CD4-positive, CD25-positive, alpha-beta regulatory T cell (primary cell): Measurements from ENCODE around the gene ADAMTSL3. TPM values are rescaled to one million over a fixed set of nuclear protein-coding genes. Genes with fewer than 3 reads are reported as not detected.
A peak's percentile ranks its signal among the peaks of the same experiment; 100 is the strongest.
"Not testable (repeated sequence)": the region's sequence is repeated elsewhere in the genome, so short reads cannot be mapped to it uniquely, and the experiment has no call there.

Experiments
- ATAC-seq, 2 donors: fragments of 150-1000 bp; cut with Tn5 transposase; one replicate each; pipeline ENCODE4 v1.10.0; 2021; ENCODE audit warnings: low read depth in 2 of 2, moderate number of reproducible peaks in 2 of 2, moderate library complexity in 1 of 2
- DNase-seq, 3 donors: peaks; one replicate each; pipeline versions ENCODE4 v3.0.0 to v3.0.0-alpha.2; 2012 to 2022; ENCODE audit warnings: mixed read lengths in 1 of 3
- H3K27ac ChIP-seq: one replicate; pipeline ENCODE4 v1.7.0; 2013; ENCODE audit warnings: mild to moderate bottlenecking, low read length; ENCODE audit not compliant: insufficient read depth, poor library complexity, severe bottlenecking
- H3K27me3 ChIP-seq: one replicate; pipeline ENCODE4 v1.7.0; 2013; ENCODE audit warnings: low read length; ENCODE audit not compliant: control insufficient read depth, insufficient read depth
- H3K36me3 ChIP-seq: one replicate; pipeline ENCODE4 v1.7.0; 2013; ENCODE audit warnings: mild to moderate bottlenecking, low read length, moderate library complexity; ENCODE audit not compliant: control insufficient read depth, insufficient read depth
- H3K4me1 ChIP-seq: 2 replicates; pipeline ENCODE4 v1.7.0; 2013; ENCODE audit warnings: mild to moderate bottlenecking, low read length; ENCODE audit not compliant: insufficient read depth, control insufficient read depth, poor library complexity, severe bottlenecking
- H3K4me3 ChIP-seq: one replicate; pipeline ENCODE4 v1.7.0; 2013; ENCODE audit warnings: low read depth, mild to moderate bottlenecking, low read length, moderate library complexity
- H3K9me3 ChIP-seq, 2 experiments: 1 replicate in 1 of 2; 2 replicates in 1 of 2; pipeline ENCODE4 v1.7.0; 2013; ENCODE audit warnings: low read length in 2 of 2, mild to moderate bottlenecking in 1 of 2, moderate library complexity in 1 of 2; ENCODE audit not compliant: control insufficient read depth in 2 of 2
- H3K27ac Mint-ChIP-seq, 3 donors: one replicate each; pipeline ENCODE4 v1.8.0; 2020 to 2022; ENCODE audit warnings: mild to moderate bottlenecking in 3 of 3, mixed read lengths in 3 of 3, moderate library complexity in 2 of 3
- H3K27me3 Mint-ChIP-seq: one replicate; pipeline ENCODE4 v1.8.0; 2022; ENCODE audit warnings: mild to moderate bottlenecking, mixed read lengths
- H3K36me3 Mint-ChIP-seq: one replicate; pipeline ENCODE4 v1.8.0; 2020; ENCODE audit warnings: mixed read lengths
- H3K4me1 Mint-ChIP-seq, 4 donors: one replicate each; pipeline ENCODE4 v1.8.0; 2020 to 2022; ENCODE audit warnings: mixed read lengths in 4 of 4, mild to moderate bottlenecking in 1 of 4
- H3K4me3 Mint-ChIP-seq, 4 donors: one replicate each; pipeline ENCODE4 v1.8.0; 2020 to 2022; ENCODE audit warnings: mild to moderate bottlenecking in 4 of 4, mixed read lengths in 4 of 4, moderate library complexity in 3 of 4
- H3K9me3 Mint-ChIP-seq, 7 donors: one replicate each; pipeline ENCODE4 v1.8.0; 2020 to 2022; ENCODE audit warnings: mixed read lengths in 7 of 7, mild to moderate bottlenecking in 3 of 7, moderate library complexity in 2 of 7
- polyA plus RNA-seq, 4 donors: library from polyadenylated mRNA; unstranded; fragments of 300-500 nt; fragmentation: Illumina TruSeq; gene quantifications; one replicate each; pipeline ENCODE4 v1.2.3, GENCODE V29; 2021
- total RNA-seq: library from RNA; stranded (reverse); gene quantifications from one replicate; pipeline ENCODE4 v1.2.3, GENCODE V29; 2022

The ADAMTSL3 gene
- total and polyA plus RNA-seq, 5 donors from 2014 or later, result not detected

- no peaks in the 10 kb centered on the region for H3K9me3 ChIP-seq
- no peaks in the 10 kb centered on the region for H3K4me1 ChIP-seq
- Mint-ChIP-seq H3K4me3 (no peak overlapping the region), H3K27ac (no peak overlapping the region), H3K27me3 (peaks cover 5% of the 10 kb centered on the region), H3K4me1 (no peaks in the 10 kb centered on the region), H3K36me3 (no peaks in the 10 kb centered on the region), H3K9me3 (peaks cover 0 to 4% (median 2%) of the 10 kb centered on the region in 7 donors)
- DNase-seq (no peak), ATAC-seq (no peak)
- peaks cover 3% of the 10 kb centered on the region for H3K27me3 ChIP-seq
- no peak overlapping the region for H3K4me3 ChIP-seq
- H3K36me3 ChIP-seq, result no peaks in the 10 kb centered on the region
- no peak overlapping the region for H3K27ac ChIP-seq
Measured at GRCh38 chr15:83959477-83959876, 305.6 kb downstream of the ADAMTSL3 start.

GRCh38 chr15:83960192-83960829 lies 306.4 kb downstream of the ADAMTSL3 start:
- H3K4me1 Mint-ChIP-seq, result no peaks in the 10 kb centered on the region
- no peak for DNase-seq

GRCh38 chr15:83961311-83961710 lies 307.4 kb downstream of the ADAMTSL3 start:
- no peak overlapping the region for H3K4me3 ChIP-seq
- H3K9me3 ChIP-seq, result no peaks in the 10 kb centered on the region
- peaks cover 3% of the 10 kb centered on the region for H3K27me3 ChIP-seq
- peaks cover 0 to 7% (median 3%) of the 10 kb centered on the region in 7 donors for H3K9me3 Mint-ChIP-seq
- H3K4me3 Mint-ChIP-seq, result no peak overlapping the region
- no peaks in the 10 kb centered on the region for H3K4me1 Mint-ChIP-seq
- ATAC-seq (no peak), DNase-seq (no peak)
- H3K36me3 ChIP-seq, result no peaks in the 10 kb centered on the region
- no peaks in the 10 kb centered on the region for H3K36me3 Mint-ChIP-seq
- no peak overlapping the region for H3K27ac Mint-ChIP-seq
- no peak overlapping the region for H3K27ac ChIP-seq
- H3K4me1 ChIP-seq, result no peaks in the 10 kb centered on the region
- H3K27me3 Mint-ChIP-seq, result peaks cover 5% of the 10 kb centered on the region

More at GRCh38 chr15:83960192-83960829, 306.4 kb downstream of the ADAMTSL3 start:
- Histone ChIP-seq H3K4me3 (no peak overlapping the region), H3K36me3 (no peaks in the 10 kb centered on the region), H3K9me3 (no peaks in the 10 kb centered on the region), H3K27me3 (peaks cover 3% of the 10 kb centered on the region), H3K4me1 (no peaks in the 10 kb centered on the region), H3K27ac (no peak overlapping the region)
- Mint-ChIP-seq H3K9me3 (peaks cover 0 to 4% (median 2%) of the 10 kb centered on the region in 7 donors), H3K4me3 (no peak overlapping the region), H3K36me3 (no peaks in the 10 kb centered on the region), H3K27ac (no peak overlapping the region), H3K27me3 (peaks cover 5% of the 10 kb centered on the region)
- ATAC-seq, result no peak

GRCh38 chr15:83964967-83965366 lies 311.0 kb downstream of the ADAMTSL3 start:
- H3K36me3 ChIP-seq, H3K4me1 Mint-ChIP-seq, H3K27ac ChIP-seq, H3K4me3 Mint-ChIP-seq, H3K4me1 ChIP-seq, H3K9me3 ChIP-seq, ATAC-seq, DNase-seq, H3K36me3 Mint-ChIP-seq, H3K4me3 ChIP-seq, H3K27me3 ChIP-seq, H3K27me3 Mint-ChIP-seq: not testable (repeated sequence)
- Mint-ChIP-seq H3K27ac (peak overlapping the region in 1 of 3 donors; percentile 24), H3K9me3 (peaks cover 0 to 15% (median 6%) of the 10 kb centered on the region in 7 donors)

- H3K27ac ChIP-seq, result no peak overlapping the region
- Mint-ChIP-seq H3K27me3 (no peaks in the 10 kb centered on the region), H3K27ac (no peak overlapping the region), H3K36me3 (no peaks in the 10 kb centered on the region), H3K4me3 (no peak overlapping the region), H3K4me1 (no peaks in the 10 kb centered on the region), H3K9me3 (peaks cover 0 to 19% (median 2%) of the 10 kb centered on the region in 7 donors)
- no peaks in the 10 kb centered on the region for H3K4me1 ChIP-seq
- ATAC-seq (no peak), DNase-seq (no peak)
- H3K36me3 ChIP-seq, result no peaks in the 10 kb centered on the region
- H3K9me3 ChIP-seq, result no peaks in the 10 kb centered on the region
- no peak overlapping the region for H3K4me3 ChIP-seq
- no peaks in the 10 kb centered on the region for H3K27me3 ChIP-seq
Measured at GRCh38 chr15:83970295-83970890, 316.5 kb downstream of the ADAMTSL3 start.

GRCh38 chr15:83971992-83972391 lies 318.1 kb downstream of the ADAMTSL3 start:
- Histone ChIP-seq H3K36me3 (no peaks in the 10 kb centered on the region), H3K4me3 (no peak overlapping the region), H3K27me3 (no peaks in the 10 kb centered on the region), H3K27ac (no peak overlapping the region), H3K4me1 (no peaks in the 10 kb centered on the region), H3K9me3 (no peaks in the 10 kb centered on the region)
- no peaks in the 10 kb centered on the region for H3K36me3 Mint-ChIP-seq
- ATAC-seq, result no peak
- H3K27me3 Mint-ChIP-seq, result no peaks in the 10 kb centered on the region
- H3K4me1 Mint-ChIP-seq, result no peaks in the 10 kb centered on the region
- H3K27ac Mint-ChIP-seq, result no peak overlapping the region
- DNase-seq, result no peak
- peaks cover 0 to 16% (median 3%) of the 10 kb centered on the region in 7 donors for H3K9me3 Mint-ChIP-seq
- no peak overlapping the region for H3K4me3 Mint-ChIP-seq

- no peak for ATAC-seq
Measured at GRCh38 chr15:83973816-83974215, 319.9 kb downstream of the ADAMTSL3 start.

GRCh38 chr15:83977992-83978391 lies 324.1 kb downstream of the ADAMTSL3 start:
- Mint-ChIP-seq H3K4me3 (no peak overlapping the region), H3K36me3 (no peaks in the 10 kb centered on the region), H3K27ac (no peak overlapping the region), H3K4me1 (no peaks in the 10 kb centered on the region), H3K9me3 (peaks cover 0 to 12% (median 3%) of the 10 kb centered on the region in 7 donors), H3K27me3 (no peaks in the 10 kb centered on the region)
- Histone ChIP-seq H3K4me3 (no peak overlapping the region), H3K4me1 (no peaks in the 10 kb centered on the region), H3K27me3 (no peaks in the 10 kb centered on the region), H3K9me3 (no peaks in the 10 kb centered on the region), H3K27ac (no peak overlapping the region), H3K36me3 (no peaks in the 10 kb centered on the region)
- no peak for ATAC-seq
- DNase-seq, result no peak

More at GRCh38 chr15:83973816-83974215, 319.9 kb downstream of the ADAMTSL3 start:
- Histone ChIP-seq H3K36me3 (no peaks in the 10 kb centered on the region), H3K27ac (no peak overlapping the region), H3K4me1 (no peaks in the 10 kb centered on the region), H3K9me3 (no peaks in the 10 kb centered on the region), H3K27me3 (no peaks in the 10 kb centered on the region), H3K4me3 (no peak overlapping the region)
- H3K9me3 Mint-ChIP-seq, result peaks cover 0 to 12% (median 3%) of the 10 kb centered on the region in 7 donors
- H3K27ac Mint-ChIP-seq, result no peak overlapping the region
- H3K27me3 Mint-ChIP-seq, result no peaks in the 10 kb centered on the region
- peak in 1 of 3 donors; percentile 12 for DNase-seq
- H3K4me1 Mint-ChIP-seq, result no peaks in the 10 kb centered on the region
- no peaks in the 10 kb centered on the region for H3K36me3 Mint-ChIP-seq
- H3K4me3 Mint-ChIP-seq, result no peak overlapping the region
